HL-60/S4 treated with retinoic acid at 250 ng/mL for 4 days and 3 days (cell line): ENCODE results near the gene MEGF8.

Experiments
- in situ Hi-C: fragments of 300-500 bp; cut with MboI; formaldehyde crosslinking; loops from 2 replicates; pipeline ENCODE4 v1.7.0; 2022; ENCODE audit warnings: low sequenced_read_pairs

MEGF8 gene

GRCh38 chr19:42376177-42376555, 50.7 kb downstream of the MEGF8 start:
- in situ Hi-C loops = no loop called here

DNA sequence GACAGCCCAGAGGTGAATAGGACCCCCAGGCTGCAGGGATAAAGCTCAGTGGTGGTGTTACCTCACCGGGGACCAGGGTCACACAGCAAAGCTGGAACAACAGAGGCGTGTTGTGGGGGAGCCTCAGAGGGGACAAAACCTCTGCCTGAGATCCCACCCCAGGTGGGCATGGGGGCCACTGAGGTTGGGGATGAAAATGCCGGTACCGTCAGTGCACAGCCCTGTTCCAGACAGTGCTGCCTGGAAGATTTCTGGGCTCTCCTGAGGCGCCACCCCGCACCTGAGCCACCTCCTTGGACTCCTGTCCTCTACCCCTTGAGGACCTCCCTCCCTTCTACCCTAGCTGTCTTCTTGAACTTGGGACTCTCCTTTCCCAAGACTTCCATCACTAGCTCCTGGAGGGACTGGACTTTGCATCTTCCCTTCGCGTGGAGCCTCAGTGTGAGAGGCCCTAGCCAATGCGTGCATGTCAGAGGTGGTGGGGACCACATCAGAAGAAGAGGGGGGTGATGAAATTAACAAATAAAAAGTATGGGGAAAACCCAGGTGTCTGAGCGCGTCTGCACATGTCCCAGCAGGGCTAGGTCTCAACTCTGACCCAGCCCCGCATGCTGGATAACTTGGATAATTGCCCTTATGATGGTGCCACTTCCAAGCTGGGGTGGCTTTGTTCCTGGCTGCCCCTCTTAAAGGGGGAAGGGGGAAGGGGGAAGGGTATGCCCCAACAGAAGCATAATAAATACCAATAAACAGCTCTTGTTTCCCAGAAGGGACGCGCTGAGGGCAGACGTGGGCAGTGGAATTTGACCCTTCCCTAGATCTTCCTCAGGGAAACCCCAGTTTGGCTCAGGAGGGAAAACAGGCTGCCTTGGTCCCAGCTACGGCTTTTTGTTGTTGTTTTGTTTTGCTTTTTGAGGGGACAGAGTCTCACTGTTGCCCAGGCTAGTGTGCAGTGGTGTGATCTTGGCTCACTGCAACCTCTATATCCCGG, 53.1 kb downstream of the MEGF8 start:
- in situ Hi-C loops = no loop called here

DNA sequence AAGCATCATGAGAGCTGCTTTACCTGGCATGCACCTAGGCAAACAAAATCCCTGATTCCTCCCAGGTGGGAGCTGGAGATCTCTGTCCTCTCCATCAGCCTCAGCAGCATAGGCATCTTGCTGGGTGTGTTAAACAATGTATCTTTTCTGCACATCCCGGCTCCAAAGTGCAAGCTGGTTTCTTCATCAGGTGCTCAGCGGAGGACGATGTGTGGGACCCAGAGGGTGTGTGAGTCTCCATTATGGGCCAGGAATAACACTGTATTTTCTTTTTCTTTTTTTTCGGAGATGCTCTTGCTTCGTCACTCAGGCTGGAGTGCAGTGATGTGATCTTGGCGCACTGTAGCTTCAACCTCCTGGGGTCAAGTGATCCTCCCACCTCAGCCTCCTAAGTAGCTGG, 54.7 kb downstream of the MEGF8 start:
- in situ Hi-C loops = no loop called here

DNA sequence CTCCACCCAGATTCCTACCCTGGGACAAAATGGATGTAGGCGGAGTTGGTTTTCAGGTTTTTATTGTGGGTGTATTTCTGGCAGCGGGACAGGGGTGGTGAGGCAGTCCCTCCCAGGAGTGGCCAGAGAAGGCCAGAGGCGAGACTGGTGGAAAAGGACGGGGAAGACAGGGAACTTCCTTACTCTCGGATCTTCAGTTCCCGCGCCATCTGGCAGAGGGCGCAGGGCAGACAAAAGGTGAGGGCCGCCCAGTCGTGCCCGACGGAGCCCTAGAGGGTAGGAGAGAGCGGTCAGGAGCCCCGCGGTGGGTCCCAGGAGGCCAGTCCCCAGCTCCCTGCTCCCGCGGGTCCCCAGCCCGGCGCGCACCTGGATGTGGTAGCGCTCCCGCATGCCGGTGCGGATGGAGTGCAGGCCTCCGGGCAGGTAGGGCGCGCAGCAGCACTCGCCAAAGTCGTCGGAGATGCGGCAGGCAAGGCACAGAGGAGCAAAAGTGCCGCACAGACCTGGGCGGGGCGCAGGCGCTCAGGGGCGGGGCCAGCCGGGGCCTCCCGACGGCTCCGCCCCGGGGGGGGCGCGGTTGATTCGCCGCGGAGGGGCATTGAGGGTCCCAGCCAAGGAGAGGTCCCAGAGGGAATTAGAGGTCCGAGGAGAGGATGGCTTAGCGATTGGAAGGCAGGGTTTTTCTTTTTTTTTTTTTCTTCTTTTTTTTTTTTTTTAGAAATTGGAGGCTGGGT, 61.7 kb downstream of the MEGF8 start:
- in situ Hi-C loops = no loop called here

DNA sequence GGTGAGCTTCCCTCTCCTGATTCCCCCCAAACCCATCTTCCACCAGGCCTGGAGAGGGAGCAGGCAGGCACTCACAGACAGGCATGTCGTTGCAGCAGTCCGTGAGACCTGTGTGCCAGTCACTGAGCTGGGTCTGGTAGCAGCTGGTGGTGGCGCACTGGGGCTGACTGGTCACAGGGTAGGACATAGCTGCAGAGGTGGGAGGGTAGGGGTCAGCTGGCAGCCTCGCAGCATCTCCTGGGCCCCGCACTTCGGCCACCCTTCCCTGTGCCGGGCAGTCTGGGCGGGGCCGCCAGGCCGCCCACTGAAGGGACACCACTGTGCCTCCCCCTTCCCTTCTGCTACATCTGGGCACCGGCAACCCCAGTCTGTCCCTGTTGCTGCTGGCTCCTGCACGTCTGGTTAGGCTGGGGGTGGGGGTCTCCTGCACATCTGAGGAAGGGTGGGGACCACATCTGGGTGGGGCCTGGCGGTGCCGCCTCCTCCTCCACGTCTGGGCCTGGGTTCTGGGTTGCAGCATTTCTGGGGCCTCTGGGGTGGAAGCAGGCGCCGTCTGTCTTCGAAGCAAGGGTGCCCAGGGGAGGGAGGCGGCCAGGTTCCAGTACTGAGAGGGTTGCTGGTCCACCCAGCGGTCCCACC, 63.5 kb downstream of the MEGF8 start:
- in situ Hi-C loops = no loop called here

DNA sequence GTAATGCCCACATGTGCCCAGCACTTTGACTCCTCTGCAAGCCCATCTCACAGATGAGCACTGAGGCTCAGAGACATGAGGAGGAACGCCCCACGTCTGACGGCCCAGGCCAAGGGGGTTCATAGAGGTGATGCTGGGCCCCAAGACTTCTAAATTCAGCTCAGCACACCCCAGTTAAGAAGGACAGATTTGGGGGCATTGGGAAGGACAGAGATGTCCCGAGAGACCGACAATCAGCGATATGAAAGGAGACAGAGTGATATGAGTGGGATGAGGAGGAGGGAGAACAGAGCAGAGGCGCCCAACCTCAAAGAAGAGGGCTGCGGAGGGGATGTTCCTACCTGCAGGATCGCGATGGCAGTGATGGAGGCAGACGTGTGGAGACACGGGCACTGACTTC, 64.5 kb downstream of the MEGF8 start, which contains the start of gene CNFN:
CNFN (minus strand) TSS at position 399 of the 400 bp plus-strand sequence. CDS start 1,260 bp downstream, outside the sequence.
- in situ Hi-C loops = no loop called here

DNA sequence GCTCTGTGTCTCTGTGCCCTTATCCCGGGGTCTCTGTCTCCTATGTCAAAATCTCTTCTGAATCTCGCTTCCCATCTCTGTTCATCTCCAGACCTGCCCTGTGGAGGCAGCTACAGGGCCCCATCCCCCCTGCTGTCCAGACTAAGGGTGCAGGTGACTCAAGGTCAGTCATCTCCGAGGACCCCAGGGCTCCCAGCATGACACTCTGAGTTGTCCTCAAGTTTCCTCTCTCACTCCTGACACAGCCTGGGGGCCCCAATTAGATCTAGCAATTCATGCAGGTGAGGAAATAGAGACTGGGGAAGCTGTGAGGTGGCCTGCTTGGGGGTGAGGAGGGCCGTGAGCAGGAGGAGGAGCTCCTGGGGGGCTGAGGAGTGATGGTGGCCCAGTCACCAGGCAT, 66.7 kb downstream of the MEGF8 start:
- in situ Hi-C loops = no loop called here

DNA sequence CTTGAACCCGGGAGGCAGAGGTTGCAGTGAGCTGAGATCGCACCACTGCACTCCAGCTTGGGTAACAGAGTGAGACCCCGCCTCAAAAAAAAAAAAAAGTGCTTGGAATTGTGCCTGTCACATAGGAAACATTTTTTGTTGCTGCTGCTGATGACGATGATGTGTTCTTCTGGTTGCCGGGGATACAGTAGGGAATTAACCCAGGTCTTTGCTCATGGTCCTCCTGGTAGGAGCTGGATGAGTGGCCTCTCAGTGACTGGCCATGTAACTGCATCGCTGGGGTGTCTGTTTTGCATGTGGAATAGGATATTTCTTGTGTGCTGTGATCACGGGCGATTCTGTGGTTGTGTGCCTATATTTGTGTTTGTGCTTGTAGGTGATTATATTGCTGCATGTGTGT, 69.3 kb downstream of the MEGF8 start:
- in situ Hi-C loops = no loop called here

DNA sequence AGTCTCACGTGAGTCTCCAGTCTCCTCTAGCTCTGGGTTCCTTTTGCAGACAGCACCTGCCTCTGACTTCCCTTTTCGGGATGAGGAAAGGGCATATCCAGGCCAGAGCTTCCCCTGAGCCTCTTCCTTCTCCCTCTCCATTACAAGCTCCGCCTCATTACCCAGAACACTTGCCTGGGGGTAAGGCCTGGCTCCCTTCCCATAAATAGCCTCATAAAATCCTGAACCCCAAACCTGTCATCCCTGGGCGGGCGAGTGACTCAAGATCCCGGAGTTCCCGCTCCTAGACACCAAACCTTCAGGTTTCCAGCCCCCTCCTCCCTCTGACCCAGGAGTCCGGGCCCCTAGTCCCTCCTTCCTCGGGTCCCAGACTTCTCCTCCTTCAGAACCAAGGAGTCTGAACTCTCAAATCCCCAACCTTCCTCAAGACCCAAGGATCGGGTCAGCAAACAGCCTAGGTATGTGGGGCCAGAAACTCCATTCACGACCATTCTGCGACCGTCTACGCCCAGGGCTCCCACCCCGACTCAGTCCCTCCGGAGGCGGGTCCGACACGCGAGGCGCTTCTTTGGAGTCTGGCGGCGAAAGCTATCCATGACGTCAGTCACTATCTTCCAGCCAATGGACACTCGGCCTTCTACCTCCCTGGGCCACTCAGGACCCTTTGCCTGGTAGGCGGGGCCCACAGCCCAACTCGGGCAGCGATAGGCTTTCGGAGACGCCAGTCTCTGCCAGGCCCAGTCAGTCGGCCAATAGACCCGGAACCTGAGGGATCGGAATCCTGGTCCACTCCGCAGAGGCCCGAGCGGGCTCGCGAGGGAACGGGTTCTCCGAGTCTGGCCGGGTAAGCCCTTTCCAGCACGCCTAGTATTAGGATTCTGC, 71.2 kb downstream of the MEGF8 start:
- in situ Hi-C loops = no loop called here

- in situ Hi-C loops = no loop called here
Observed at GRCh38 chr19:42397263-42398166, 72.1 kb downstream of the MEGF8 start.

- in situ Hi-C loops = no loop called here
Observed at GRCh38 chr19:42400404-42400803, 75.0 kb downstream of the MEGF8 start.

DNA sequence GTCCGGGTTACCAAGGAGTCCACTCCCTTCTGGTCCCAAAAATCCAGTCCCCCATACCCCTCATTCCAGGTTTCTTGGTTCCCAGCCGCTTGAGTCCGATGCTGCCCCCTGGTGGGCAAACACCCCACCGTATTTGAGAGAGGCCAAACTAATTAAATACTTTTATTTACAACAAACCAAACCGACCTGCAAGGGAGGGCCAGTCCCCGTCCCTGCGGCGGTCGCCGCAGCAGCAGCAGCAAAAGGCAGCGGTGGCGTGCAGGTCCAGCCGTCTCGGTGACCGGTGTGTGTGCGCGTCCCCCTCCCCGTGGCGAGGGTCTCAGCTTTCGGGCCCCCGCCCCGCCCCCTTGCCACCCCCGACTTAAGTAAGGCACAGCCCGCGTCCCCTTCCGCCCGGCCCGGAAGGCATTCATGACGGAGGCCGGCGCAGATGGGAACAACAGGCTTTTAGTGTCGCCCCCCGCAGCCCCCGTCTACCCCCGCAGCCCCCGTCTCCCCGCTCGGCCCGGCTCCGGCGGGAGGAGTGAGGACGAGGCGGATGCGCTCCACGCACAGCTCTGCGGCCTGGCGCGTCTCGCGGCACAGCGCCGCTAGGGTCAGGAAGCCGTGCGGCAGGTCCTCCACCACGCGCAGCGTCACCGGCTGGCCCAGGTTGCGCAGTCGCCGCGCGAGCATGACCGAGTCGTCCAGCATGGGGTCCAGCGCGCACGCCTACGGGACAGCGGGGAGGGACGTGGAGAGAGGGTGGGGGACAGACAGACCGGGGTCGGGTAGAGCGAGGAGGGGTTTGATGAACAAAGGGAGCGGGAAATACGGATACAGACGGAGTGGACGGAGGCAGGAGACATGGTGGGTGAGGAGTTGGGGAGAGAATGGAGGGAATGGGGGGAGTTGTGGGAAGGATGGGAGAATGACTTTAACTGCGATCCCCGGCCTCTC, 76.2 kb downstream of the MEGF8 start:
- in situ Hi-C loops = no loop called here

DNA sequence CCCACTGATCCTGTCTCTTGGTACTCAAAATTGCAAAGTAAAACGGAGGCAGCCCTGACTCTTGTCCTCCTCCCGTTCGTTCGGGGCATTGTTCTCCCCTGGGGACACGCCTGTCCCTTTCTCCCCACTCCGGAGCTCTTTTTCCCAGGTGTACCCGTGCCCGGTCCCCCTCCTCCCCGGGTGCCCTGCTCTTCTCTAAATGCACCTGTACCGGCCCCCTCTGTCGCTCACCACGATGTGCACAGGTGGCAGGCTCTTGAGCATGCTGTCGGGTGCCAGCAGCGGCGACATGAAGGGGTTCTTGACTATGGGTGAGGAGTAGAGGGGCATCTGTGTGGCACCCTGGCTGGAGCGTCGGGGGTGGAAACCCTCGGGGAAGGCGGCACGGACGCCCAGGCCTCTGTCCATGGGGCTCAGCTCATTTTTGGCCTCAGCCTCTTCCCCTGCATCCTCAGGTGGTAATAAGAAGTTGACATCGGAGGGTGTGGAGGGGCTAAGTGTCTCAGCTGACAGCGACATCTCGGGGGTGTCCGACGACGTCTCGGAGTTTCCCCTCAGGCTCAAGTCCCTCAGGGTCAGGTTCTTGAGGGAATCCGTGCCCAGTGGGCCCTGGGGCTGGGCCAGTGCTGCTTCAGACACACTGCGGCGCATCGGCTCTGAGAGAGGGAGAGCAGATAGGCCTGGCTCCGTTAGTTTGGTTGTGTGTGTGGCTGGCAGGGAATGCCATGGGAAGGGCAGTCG, 77.1 kb downstream of the MEGF8 start:
- in situ Hi-C loops = no loop called here

DNA sequence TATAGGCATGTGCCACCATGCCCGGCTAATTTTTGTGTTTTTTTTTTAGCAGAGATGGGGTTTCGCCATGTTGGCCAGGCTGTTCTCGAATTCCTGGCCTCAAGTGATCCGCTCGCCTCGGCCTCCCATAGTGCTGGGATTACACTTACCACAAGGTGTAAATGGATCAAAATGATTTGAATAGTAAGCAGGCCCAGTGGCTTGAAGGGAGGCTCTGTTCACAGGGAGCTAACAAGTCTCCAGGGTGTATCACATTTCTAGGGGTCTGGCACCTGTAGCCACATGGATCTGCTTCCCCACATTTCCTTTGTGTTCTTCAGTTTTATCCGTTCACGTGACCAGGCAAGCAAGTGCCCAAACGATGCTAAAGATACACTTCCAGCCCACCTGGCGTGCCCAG, 78.2 kb downstream of the MEGF8 start:
- in situ Hi-C loops = no loop called here

DNA sequence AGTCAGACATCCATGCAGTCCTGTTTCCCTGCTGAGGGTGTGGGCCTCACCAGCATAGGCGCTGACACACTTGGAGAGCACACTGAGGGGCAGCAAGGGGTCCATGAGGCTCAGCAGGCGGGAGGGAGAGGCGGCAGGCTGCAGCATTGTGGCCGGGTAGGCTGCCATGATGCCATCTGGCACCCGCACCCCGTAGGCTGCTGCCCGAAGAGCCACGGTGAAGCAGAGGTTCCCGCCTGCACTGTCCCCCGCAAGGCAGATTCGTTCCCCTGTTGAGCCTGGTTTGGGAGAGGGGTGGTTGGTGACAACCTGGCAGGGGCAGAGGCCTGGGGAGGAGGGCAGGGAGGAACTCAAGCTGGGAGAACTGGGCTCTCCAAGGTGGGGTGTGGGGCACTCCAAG, 80.7 kb downstream of the MEGF8 start:
- in situ Hi-C loops = no loop called here

- in situ Hi-C loops = no loop called here
Observed at GRCh38 chr19:42407085-42407815, 81.8 kb downstream of the MEGF8 start.

DNA sequence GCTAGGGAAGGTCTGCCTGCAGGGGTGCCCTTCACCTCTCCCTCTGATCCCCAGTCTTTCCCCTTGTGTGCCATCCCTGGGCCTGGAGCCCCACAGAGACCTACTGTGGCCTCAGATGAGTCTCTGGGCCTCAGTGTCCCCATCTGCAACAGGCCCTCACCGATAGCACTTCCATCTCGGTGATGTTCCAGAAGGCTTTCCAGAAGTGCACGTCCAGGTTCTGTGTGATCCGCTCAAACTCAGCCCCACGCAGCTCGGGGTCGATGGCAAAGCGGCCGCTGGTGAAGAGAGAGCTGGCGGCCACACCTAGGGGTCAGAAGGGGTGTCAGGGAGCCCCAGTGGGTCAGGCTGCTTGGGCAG, 82.4 kb downstream of the MEGF8 start:
- in situ Hi-C loops = no loop called here
